HG03039 (cell line): ENCODE data around the gene BCKDHB.
A peak's percentile ranks its signal among the peaks of the same experiment; 100 is the strongest.

Experiments used
- ATAC-seq: cut with Tn5 transposase; IDR thresholded peaks from one replicate; pipeline ENCODE4 v1.9.1; 2021; ENCODE audit warnings: mild to moderate bottlenecking, moderate library complexity; ENCODE audit not compliant: unreplicated experiment

BCKDHB gene

GRCh38 chr6:80319196-80319595 lies 212.7 kb downstream of the BCKDHB start:
- no peak for ATAC-seq

GRCh38 chr6:80321011-80321410 lies 214.5 kb downstream of the BCKDHB start:
- ATAC-seq: no peak

- no peak for ATAC-seq
Measured at GRCh38 chr6:80325742-80326141, 219.3 kb downstream of the BCKDHB start.

- no peak for ATAC-seq
Measured at GRCh38 chr6:80328652-80329051, 222.2 kb downstream of the BCKDHB start.

- no peak for ATAC-seq
Measured at GRCh38 chr6:80329496-80329895, 223.0 kb downstream of the BCKDHB start.

- ATAC-seq: no peak
Measured at GRCh38 chr6:80330961-80331360, 224.5 kb downstream of the BCKDHB start.

GRCh38 chr6:80331522-80331921 lies 225.1 kb downstream of the BCKDHB start:
- no peak for ATAC-seq

GRCh38 chr6:80331974-80332373 lies 225.5 kb downstream of the BCKDHB start:
- no peak for ATAC-seq

GRCh38 chr6:80333342-80333741 lies 226.9 kb downstream of the BCKDHB start:
- no peak for ATAC-seq

- no peak for ATAC-seq
Measured at GRCh38 chr6:80335121-80335531, 228.7 kb downstream of the BCKDHB start.

- ATAC-seq: no peak
Measured at GRCh38 chr6:80336911-80337310, 230.4 kb downstream of the BCKDHB start.

GRCh38 chr6:80338201-80338836 lies 231.8 kb downstream of the BCKDHB start:
- ATAC-seq: peak; percentile 88

GRCh38 chr6:80339421-80339820 lies 232.9 kb downstream of the BCKDHB start:
- no peak for ATAC-seq

GRCh38 chr6:80340280-80340679 lies 233.8 kb downstream of the BCKDHB start:
- ATAC-seq: no peak

GRCh38 chr6:80340686-80341085 lies 234.2 kb downstream of the BCKDHB start:
- no peak for ATAC-seq

GRCh38 chr6:80341330-80341729 lies 234.9 kb downstream of the BCKDHB start:
- ATAC-seq: no peak

GRCh38 chr6:80343511-80343910 lies 237.0 kb downstream of the BCKDHB start:
- ATAC-seq: no peak

- ATAC-seq: no peak
Measured at GRCh38 chr6:80347101-80347500, 240.6 kb downstream of the BCKDHB start.

- ATAC-seq: no peak
Measured at GRCh38 chr6:80348263-80348662, 241.8 kb downstream of the BCKDHB start.

- no peak for ATAC-seq
Measured at GRCh38 chr6:80356000-80356399, 249.5 kb downstream of the BCKDHB start.

GRCh38 chr6:80356545-80356944 lies 250.1 kb downstream of the BCKDHB start:
- no peak for ATAC-seq

GRCh38 chr6:80357081-80357480 lies 250.6 kb downstream of the BCKDHB start:
- ATAC-seq: no peak

GRCh38 chr6:80357674-80358073 lies 251.2 kb downstream of the BCKDHB start:
- ATAC-seq: no peak
